Thoracic aorta (tissue), 2 donors: Measurements from ENCODE around the gene ANKRD53. TPM values are rescaled to one million over a fixed set of nuclear protein-coding genes. Genes with fewer than 3 reads are reported as not detected.

Source experiments
- ATAC-seq: fragments of 150-250 bp; one replicate; pipeline ENCODE4 v1.8.0; 2017; ENCODE audit warnings: low read depth; ENCODE audit not compliant: insufficient number of reproducible peaks, low FRiP score
- DNase-seq: peaks from one replicate; pipeline ENCODE4 v3.0.0-alpha.2; 2020; ENCODE audit warnings: low spot score
- H3K27ac ChIP-seq, 2 donors: fragments of 200-600 bp; sonication (generic); 1 replicate in 1 of 2; 2 replicates in 1 of 2; pipeline ENCODE4 v1.5.1; 2016; ENCODE audit warnings: mild to moderate bottlenecking in 2 of 2, moderate library complexity in 2 of 2
- H3K27me3 ChIP-seq: fragments of 200-600 bp; sonication (generic); replicated peaks from 2 replicates; pipeline ENCODE4 v1.6.0; 2016; ENCODE audit warnings: mild to moderate bottlenecking; ENCODE audit not compliant: insufficient read depth
- H3K36me3 ChIP-seq: fragments of 200-600 bp; sonication (generic); one replicate; pipeline ENCODE4 v1.5.1; 2016
- H3K4me1 ChIP-seq, 2 donors: fragments of 200-600 bp; sonication (generic); 1 replicate in 1 of 2; 2 replicates in 1 of 2; pipeline versions ENCODE4 v1.5.1 to v1.6.0; 2016; ENCODE audit warnings: low read depth in 2 of 2, mild to moderate bottlenecking in 1 of 2; ENCODE audit not compliant: control insufficient read depth in 1 of 2
- H3K4me3 ChIP-seq: fragments of 200-600 bp; sonication (generic); 2 replicates; pipeline ENCODE4 v1.5.1; 2016; ENCODE audit warnings: mild to moderate bottlenecking
- H3K9me3 ChIP-seq: fragments of 200-600 bp; sonication (generic); 2 replicates; pipeline ENCODE4 v1.5.1; 2016
- total RNA-seq, 2 donors: library from RNA; depleted of rRNA; stranded (reverse); fragments of >200 nt; gene quantifications; one replicate each; pipeline versions ENCODE4 v1.1.0 to v1.2.3, GENCODE V29; 2016
- TF ChIP-seq, protein P1 (sequence below): fragments of 200-600 bp; sonication (generic); IDR thresholded peaks from one replicate; pipeline ENCODE4 v1.5.1; 2019; ENCODE audit warnings: antibody characterized with exemption

The ANKRD53 gene
- total RNA-seq, 2 donors from 2014 or later, result 0.49 to 4.6 TPM

DNA sequence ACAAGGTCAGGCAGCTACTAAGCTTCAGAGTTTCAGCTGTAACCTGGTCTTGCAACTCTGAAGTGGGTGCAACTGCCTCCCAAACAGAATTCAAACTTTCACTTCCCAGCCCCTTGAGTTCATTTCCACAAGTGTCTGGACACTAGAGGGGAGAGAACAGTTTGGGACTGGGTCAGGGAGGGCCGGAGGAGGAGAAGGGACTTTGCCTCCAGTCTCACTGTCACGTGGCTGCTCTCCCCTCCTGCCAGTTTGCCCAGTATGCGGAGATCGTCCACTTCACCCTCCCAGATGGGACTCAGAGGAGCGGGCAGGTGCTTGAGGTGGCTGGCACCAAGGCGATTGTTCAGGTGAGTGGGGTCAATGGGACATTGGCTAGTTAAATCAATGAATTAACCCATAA is 20.6 kb upstream of the ANKRD53 start:
- Histone ChIP-seq H3K36me3 (no peaks in the 10 kb centered on the region), H3K9me3 (no peaks in the 10 kb centered on the region), H3K27ac (no peak overlapping the region), H3K4me3 (no peak overlapping the region), H3K27me3 (peaks cover 5% of the 10 kb centered on the region), H3K4me1 (no peaks in the 10 kb centered on the region)
- ATAC-seq (no peak), DNase-seq (no peak)
- TF ChIP-seq, protein P1, sequence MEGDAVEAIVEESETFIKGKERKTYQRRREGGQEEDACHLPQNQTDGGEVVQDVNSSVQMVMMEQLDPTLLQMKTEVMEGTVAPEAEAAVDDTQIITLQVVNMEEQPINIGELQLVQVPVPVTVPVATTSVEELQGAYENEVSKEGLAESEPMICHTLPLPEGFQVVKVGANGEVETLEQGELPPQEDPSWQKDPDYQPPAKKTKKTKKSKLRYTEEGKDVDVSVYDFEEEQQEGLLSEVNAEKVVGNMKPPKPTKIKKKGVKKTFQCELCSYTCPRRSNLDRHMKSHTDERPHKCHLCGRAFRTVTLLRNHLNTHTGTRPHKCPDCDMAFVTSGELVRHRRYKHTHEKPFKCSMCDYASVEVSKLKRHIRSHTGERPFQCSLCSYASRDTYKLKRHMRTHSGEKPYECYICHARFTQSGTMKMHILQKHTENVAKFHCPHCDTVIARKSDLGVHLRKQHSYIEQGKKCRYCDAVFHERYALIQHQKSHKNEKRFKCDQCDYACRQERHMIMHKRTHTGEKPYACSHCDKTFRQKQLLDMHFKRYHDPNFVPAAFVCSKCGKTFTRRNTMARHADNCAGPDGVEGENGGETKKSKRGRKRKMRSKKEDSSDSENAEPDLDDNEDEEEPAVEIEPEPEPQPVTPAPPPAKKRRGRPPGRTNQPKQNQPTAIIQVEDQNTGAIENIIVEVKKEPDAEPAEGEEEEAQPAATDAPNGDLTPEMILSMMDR, result no peak

- TF ChIP-seq, protein P1, result no peak
- Histone ChIP-seq H3K27me3 (peaks cover 5% of the 10 kb centered on the region), H3K27ac (no peak overlapping the region), H3K4me1 (no peaks in the 10 kb centered on the region), H3K36me3 (no peaks in the 10 kb centered on the region), H3K9me3 (no peaks in the 10 kb centered on the region), H3K4me3 (no peak overlapping the region)
- ATAC-seq (no peak), DNase-seq (no peak)
Measured at GRCh38 chr2:70958759-70959158, 19.7 kb upstream of the ANKRD53 start.

DNA sequence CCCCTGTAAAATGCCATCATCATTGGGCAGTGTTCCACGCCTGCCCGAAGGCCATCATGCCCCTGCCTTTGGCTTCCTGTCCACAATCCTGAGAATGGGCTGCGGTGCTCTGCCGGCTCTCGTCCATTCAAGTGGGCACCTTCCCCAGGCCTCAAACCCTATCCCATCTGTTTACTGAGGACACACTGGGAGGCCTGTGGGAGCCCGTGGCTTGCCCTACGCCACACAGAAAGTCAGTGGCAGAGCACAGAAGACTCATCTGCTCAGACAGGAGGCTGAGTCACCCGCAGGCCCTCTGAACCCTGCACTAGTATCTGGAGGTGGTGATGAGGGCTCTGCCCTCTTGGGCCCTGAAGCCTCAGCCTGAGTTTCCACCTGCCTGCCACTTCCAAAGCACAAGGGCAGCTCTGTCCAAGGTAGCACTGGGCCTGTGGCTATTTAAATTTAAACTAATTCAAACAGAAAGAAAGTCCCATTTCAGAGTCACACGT is 19.1 kb upstream of the ANKRD53 start:
- Histone ChIP-seq H3K4me1 (no peaks in the 10 kb centered on the region), H3K4me3 (no peak overlapping the region), H3K9me3 (no peaks in the 10 kb centered on the region), H3K36me3 (no peaks in the 10 kb centered on the region), H3K27me3 (peaks cover under 1% of the 10 kb centered on the region), H3K27ac (no peak overlapping the region)
- TF ChIP-seq, protein P1, result no peak
- no peak for DNase-seq
- no peak for ATAC-seq

GRCh38 chr2:70959851-70960832 is 18.3 kb upstream of the ANKRD53 start:
- Histone ChIP-seq H3K27ac (no peak overlapping the region), H3K4me3 (no peak overlapping the region), H3K9me3 (no peaks in the 10 kb centered on the region), H3K4me1 (peaks cover 1 to 7% of the 10 kb centered on the region in 2 donors), H3K36me3 (no peaks in the 10 kb centered on the region), H3K27me3 (no peaks in the 10 kb centered on the region)
- TF ChIP-seq, protein P1, result no peak
- DNase-seq, result no peak
- ATAC-seq, result no peak

- no peak for ATAC-seq
- TF ChIP-seq, protein P1, result no peak
- no peaks in the 10 kb centered on the region for H3K27me3 ChIP-seq
- no peak overlapping the region for H3K4me3 ChIP-seq
- H3K9me3 ChIP-seq, result no peaks in the 10 kb centered on the region
- H3K36me3 ChIP-seq, result no peaks in the 10 kb centered on the region
- no peak overlapping the region for H3K27ac ChIP-seq
- DNase-seq, result no peak
- peaks cover 3 to 9% of the 10 kb centered on the region in 2 donors for H3K4me1 ChIP-seq
Measured at GRCh38 chr2:70960833-70961647, 17.4 kb upstream of the ANKRD53 start.
